ENCODE data around the gene POLE4.

The POLE4 gene

GRCh38 chr2:74958274-74959105, at the start of gene POLE4:
Gene POLE4, plus strand, starts transcription at chr2:74958643. Its CDS starts 37 bp downstream, at chr2:74958680.
- no peak for TF ChIP-seq CTCF (IDR thresholded peaks at IDR 0.05; ENCODE audit: control insufficient read depth, insufficient read depth, low read depth, low read length, missing control alignments)
- no peak for DNase-seq (ENCODE audit: low read depth)
- peak within 1 kb of the TSS; percentile 61 for H3K4me3 ChIP-seq (ENCODE audit: control insufficient read depth, low read depth, low read length)

DNA sequence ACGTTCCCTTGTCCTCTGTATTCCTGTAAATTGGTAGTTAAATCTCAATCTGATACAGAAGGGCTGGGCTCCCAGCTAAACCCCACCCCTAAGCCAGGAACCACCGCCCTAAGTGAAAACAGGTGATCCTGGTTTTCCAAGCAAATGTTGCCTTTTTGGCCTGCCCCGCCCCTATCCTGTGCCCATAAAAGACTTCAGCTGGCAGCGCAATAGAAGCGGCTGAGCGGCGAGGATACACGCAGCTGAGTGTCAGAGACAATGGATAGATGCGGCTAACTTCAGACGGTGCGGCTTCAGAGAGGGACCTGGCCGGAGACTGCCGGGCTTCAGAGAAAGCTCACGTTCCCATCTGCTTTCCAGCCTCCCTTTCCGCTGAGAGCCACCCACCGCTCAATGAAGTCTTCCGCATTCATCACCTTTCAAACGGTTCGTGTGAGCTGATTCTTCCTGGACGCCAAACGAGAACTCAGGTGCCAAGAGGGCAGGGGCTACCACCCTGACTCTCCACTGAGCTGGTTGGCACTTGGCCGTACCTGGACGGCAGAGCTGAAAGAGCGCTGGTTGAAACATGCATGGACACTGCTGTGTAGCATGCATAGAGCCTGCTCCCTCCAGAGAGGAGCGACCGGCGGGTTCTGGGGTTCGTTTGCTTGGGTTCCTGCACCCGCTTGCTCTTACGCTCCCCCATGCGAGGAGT, 49.5 kb upstream of the POLE4 start:
- no peak for TF ChIP-seq CTCF (IDR thresholded peaks at IDR 0.05; ENCODE audit: control insufficient read depth, insufficient read depth, low read depth, low read length, missing control alignments)
- no peak for DNase-seq (ENCODE audit: low read depth)
- peak overlapping the region; percentile 7; the same call in 1 of the 2 replicates for H3K4me3 ChIP-seq (ENCODE audit: control insufficient read depth, low read depth, low read length)

- TF ChIP-seq CTCF (IDR thresholded peaks at IDR 0.05; ENCODE audit: control insufficient read depth, insufficient read depth, low read depth, low read length, missing control alignments): no peak
- no peak overlapping the region for H3K4me3 ChIP-seq (ENCODE audit: control insufficient read depth, low read depth, low read length)
- DNase-seq (ENCODE audit: low read depth): no peak
These were observed 48.2 kb upstream of the POLE4 start for GRCh38 chr2:74910245-74910644.

GRCh38 chr2:74911061-74911460, 47.4 kb upstream of the POLE4 start:
- no peak for DNase-seq (ENCODE audit: low read depth)
- TF ChIP-seq CTCF (IDR thresholded peaks at IDR 0.05; ENCODE audit: control insufficient read depth, insufficient read depth, low read depth, low read length, missing control alignments): no peak
- H3K4me3 ChIP-seq (ENCODE audit: control insufficient read depth, low read depth, low read length): no peak overlapping the region

GRCh38 chr2:74915743-74916142, 42.7 kb upstream of the POLE4 start:
- no peak for DNase-seq (ENCODE audit: low read depth)

GRCh38 chr2:74916394-74916793, 42.0 kb upstream of the POLE4 start:
- DNase-seq (ENCODE audit: low read depth): no peak
- TF ChIP-seq CTCF (IDR thresholded peaks at IDR 0.05; ENCODE audit: control insufficient read depth, insufficient read depth, low read depth, low read length, missing control alignments): no peak
- no peak overlapping the region for H3K4me3 ChIP-seq (ENCODE audit: control insufficient read depth, low read depth, low read length)

More at GRCh38 chr2:74915743-74916142, 42.7 kb upstream of the POLE4 start:
- no peak for TF ChIP-seq CTCF (IDR thresholded peaks at IDR 0.05; ENCODE audit: control insufficient read depth, insufficient read depth, low read depth, low read length, missing control alignments)
- no peak overlapping the region for H3K4me3 ChIP-seq (ENCODE audit: control insufficient read depth, low read depth, low read length)
